Astrocyte (in vitro differentiated cells and primary cell): ENCODE results near the gene IKBKE. TPM values are rescaled to one million over a fixed set of nuclear protein-coding genes. Genes with fewer than 3 reads are reported as not detected.
A peak's percentile ranks its signal among the peaks of the same experiment; 100 is the strongest.

Experiments
- DNase-seq: peaks from one replicate; pipeline ENCODE4 v3.0.0-alpha.2; 2010; ENCODE audit warnings: low read depth
- FAIRE-seq: peaks from 2 replicates; lab custom pipeline; 2011; peaks lifted over from hg19 to GRCh38; lab: Jason Lieb, UNC
- H2AFZ ChIP-seq: 2 replicates; pipeline ENCODE4 v1.6.0; 2012; ENCODE audit warnings: low read depth, low read length, inconsistent platforms
- H3K27ac ChIP-seq: 2 replicates; pipeline ENCODE4 v1.5.1; 2011; ENCODE audit warnings: low read depth, low read length, inconsistent platforms
- H3K27me3 ChIP-seq: 2 replicates; pipeline ENCODE4 v1.6.0; 2011; ENCODE audit warnings: low read length, inconsistent platforms; ENCODE audit not compliant: insufficient read depth
- H3K36me3 ChIP-seq: 2 replicates; pipeline ENCODE4 v1.5.1; 2011; ENCODE audit warnings: low read length, inconsistent platforms; ENCODE audit not compliant: insufficient read depth
- H3K4me1 ChIP-seq: 2 replicates; pipeline ENCODE4 v1.5.1; 2011; ENCODE audit warnings: low read length, inconsistent platforms; ENCODE audit not compliant: insufficient read depth
- H3K4me2 ChIP-seq: 2 replicates; pipeline ENCODE4 v1.6.0; 2012; ENCODE audit warnings: low read length, inconsistent platforms
- H3K4me3 ChIP-seq: 2 replicates; pipeline ENCODE4 v1.5.1; 2011; ENCODE audit warnings: low read depth, mild to moderate bottlenecking, low read length, inconsistent platforms; ENCODE audit not compliant: insufficient read depth
- H3K79me2 ChIP-seq: 2 replicates; pipeline ENCODE4 v1.6.0; 2012; ENCODE audit warnings: mild to moderate bottlenecking, low read length, inconsistent platforms; ENCODE audit not compliant: insufficient read depth
- H3K9ac ChIP-seq: 2 replicates; pipeline ENCODE4 v1.6.0; 2012; ENCODE audit warnings: mild to moderate bottlenecking, low read length, inconsistent platforms
- H3K9me3 ChIP-seq: 2 replicates; pipeline ENCODE4 v1.5.1; 2012; ENCODE audit warnings: low read depth, mild to moderate bottlenecking, low read length, inconsistent platforms; ENCODE audit not compliant: insufficient read depth
- H4K20me1 ChIP-seq: 2 replicates; pipeline ENCODE4 v1.6.0; 2012; ENCODE audit warnings: low read length, inconsistent platforms; ENCODE audit not compliant: insufficient read depth
- H3K27ac Mint-ChIP-seq: one replicate; pipeline ENCODE4 v1.8.0; 2021; ENCODE audit warnings: mild to moderate bottlenecking, mixed read lengths; ENCODE audit not compliant: unreplicated experiment
- H3K27me3 Mint-ChIP-seq: one replicate; pipeline ENCODE4 v1.8.0; 2021; ENCODE audit warnings: low read depth, mixed read lengths; ENCODE audit not compliant: unreplicated experiment
- H3K36me3 Mint-ChIP-seq: one replicate; pipeline ENCODE4 v1.8.0; 2021; ENCODE audit warnings: low read depth, mixed read lengths; ENCODE audit not compliant: unreplicated experiment
- H3K4me1 Mint-ChIP-seq: one replicate; pipeline ENCODE4 v1.8.0; 2021; ENCODE audit warnings: low read depth, mixed read lengths; ENCODE audit not compliant: unreplicated experiment
- H3K4me3 Mint-ChIP-seq: one replicate; pipeline ENCODE4 v1.8.0; 2021; ENCODE audit warnings: mild to moderate bottlenecking, moderate library complexity, mixed read lengths; ENCODE audit not compliant: unreplicated experiment
- H3K9me3 Mint-ChIP-seq: one replicate; pipeline ENCODE4 v1.8.0; 2021; ENCODE audit warnings: mild to moderate bottlenecking, mixed read lengths; ENCODE audit not compliant: unreplicated experiment
- EZH2 ChIP-seq: IDR thresholded peaks from 2 replicates; pipeline ENCODE4 v1.6.1; 2012; ENCODE audit warnings: mild to moderate bottlenecking, low read length, inconsistent platforms; ENCODE audit not compliant: insufficient read depth
- total RNA-seq: library from RNA; stranded (reverse); gene quantifications from 2 replicates; pipeline ENCODE4 v1.2.1, GENCODE V29; 2021
- TF ChIP-seq, protein P1 (sequence below): IDR thresholded peaks from 2 replicates; pipeline ENCODE4 v1.5.1; 2011; ENCODE audit warnings: low read depth, mild to moderate bottlenecking, inconsistent platforms, low read length, moderate library complexity; ENCODE audit not compliant: insufficient read depth

The IKBKE gene
- total RNA-seq, 1 donor from 2014 or later, result 17.0 TPM

- H3K27ac ChIP-seq, result no peak overlapping the region
- Mint-ChIP-seq H3K27ac (peak overlapping the region; percentile 5), H3K4me3 (no peak overlapping the region), H3K36me3 (peaks cover 22% of the 10 kb centered on the region), H3K4me1 (peaks cover 9% of the 10 kb centered on the region), H3K27me3 (peaks cover 5% of the 10 kb centered on the region), H3K9me3 (no peaks in the 10 kb centered on the region)
- peaks cover 11% of the 10 kb centered on the region for H3K36me3 ChIP-seq
- no peak overlapping the region for H3K9ac ChIP-seq
- no peaks in the 10 kb centered on the region for H3K27me3 ChIP-seq
- DNase-seq (no peak), FAIRE-seq (no peak)
- H4K20me1 ChIP-seq, result no peaks in the 10 kb centered on the region
- no peak overlapping the region for H3K4me2 ChIP-seq
- TF ChIP-seq, protein P1, sequence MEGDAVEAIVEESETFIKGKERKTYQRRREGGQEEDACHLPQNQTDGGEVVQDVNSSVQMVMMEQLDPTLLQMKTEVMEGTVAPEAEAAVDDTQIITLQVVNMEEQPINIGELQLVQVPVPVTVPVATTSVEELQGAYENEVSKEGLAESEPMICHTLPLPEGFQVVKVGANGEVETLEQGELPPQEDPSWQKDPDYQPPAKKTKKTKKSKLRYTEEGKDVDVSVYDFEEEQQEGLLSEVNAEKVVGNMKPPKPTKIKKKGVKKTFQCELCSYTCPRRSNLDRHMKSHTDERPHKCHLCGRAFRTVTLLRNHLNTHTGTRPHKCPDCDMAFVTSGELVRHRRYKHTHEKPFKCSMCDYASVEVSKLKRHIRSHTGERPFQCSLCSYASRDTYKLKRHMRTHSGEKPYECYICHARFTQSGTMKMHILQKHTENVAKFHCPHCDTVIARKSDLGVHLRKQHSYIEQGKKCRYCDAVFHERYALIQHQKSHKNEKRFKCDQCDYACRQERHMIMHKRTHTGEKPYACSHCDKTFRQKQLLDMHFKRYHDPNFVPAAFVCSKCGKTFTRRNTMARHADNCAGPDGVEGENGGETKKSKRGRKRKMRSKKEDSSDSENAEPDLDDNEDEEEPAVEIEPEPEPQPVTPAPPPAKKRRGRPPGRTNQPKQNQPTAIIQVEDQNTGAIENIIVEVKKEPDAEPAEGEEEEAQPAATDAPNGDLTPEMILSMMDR, result no peak
- TF ChIP-seq EZH2, result no peak
- no peaks in the 10 kb centered on the region for H3K79me2 ChIP-seq
- H3K9me3 ChIP-seq, result no peaks in the 10 kb centered on the region
- H2AFZ ChIP-seq, result no peak overlapping the region
- peaks cover 12% of the 10 kb centered on the region for H3K4me1 ChIP-seq
- no peak overlapping the region for H3K4me3 ChIP-seq
Measured at GRCh38 chr1:206486995-206487788, 16.9 kb downstream of the IKBKE start.

- Mint-ChIP-seq H3K9me3 (no peaks in the 10 kb centered on the region), H3K27me3 (peaks cover 5% of the 10 kb centered on the region), H3K4me1 (peaks cover 9% of the 10 kb centered on the region), H3K27ac (no peak overlapping the region), H3K4me3 (no peak overlapping the region), H3K36me3 (peaks cover 23% of the 10 kb centered on the region)
- FAIRE-seq (no peak), DNase-seq (no peak)
- no peak for TF ChIP-seq EZH2
- TF ChIP-seq, protein P1, result no peak
- H3K79me2 ChIP-seq, result no peaks in the 10 kb centered on the region
- peaks cover 12% of the 10 kb centered on the region for H3K4me1 ChIP-seq
- no peak overlapping the region for H3K27ac ChIP-seq
- no peak overlapping the region for H2AFZ ChIP-seq
- no peak overlapping the region for H3K4me2 ChIP-seq
- H3K9me3 ChIP-seq, result no peaks in the 10 kb centered on the region
- H3K9ac ChIP-seq, result no peak overlapping the region
- H3K27me3 ChIP-seq, result no peaks in the 10 kb centered on the region
- no peaks in the 10 kb centered on the region for H4K20me1 ChIP-seq
- peaks cover 11% of the 10 kb centered on the region for H3K36me3 ChIP-seq
- no peak overlapping the region for H3K4me3 ChIP-seq
Measured at GRCh38 chr1:206487970-206488369, 17.7 kb downstream of the IKBKE start.

DNA sequence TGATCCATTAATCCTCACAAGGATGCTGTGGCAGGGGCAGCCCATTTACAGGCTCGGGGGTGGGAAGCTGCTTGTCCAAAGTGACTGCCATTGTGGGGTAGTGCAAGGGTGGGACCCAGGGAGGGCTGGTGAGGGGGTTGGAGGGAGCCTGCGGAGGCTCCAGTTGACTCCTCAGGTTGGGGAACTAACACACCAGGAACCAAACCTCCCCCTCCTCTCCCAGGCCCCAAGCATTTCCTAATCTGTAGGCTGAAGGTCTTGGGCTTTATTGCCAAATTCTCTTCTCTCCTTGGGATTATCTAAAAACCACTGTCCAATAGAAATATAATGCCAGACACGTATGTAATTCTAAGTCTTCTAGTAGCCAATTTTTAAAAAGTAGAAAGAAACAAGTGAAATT lies 18.2 kb downstream of the IKBKE start:
- Mint-ChIP-seq H3K4me1 (peaks cover 9% of the 10 kb centered on the region), H3K27me3 (peaks cover 5% of the 10 kb centered on the region), H3K4me3 (no peak overlapping the region), H3K36me3 (peaks cover 18% of the 10 kb centered on the region), H3K9me3 (no peaks in the 10 kb centered on the region), H3K27ac (no peak overlapping the region)
- no peak overlapping the region for H2AFZ ChIP-seq
- no peaks in the 10 kb centered on the region for H3K79me2 ChIP-seq
- no peak overlapping the region for H3K4me3 ChIP-seq
- no peak overlapping the region for H3K27ac ChIP-seq
- FAIRE-seq (no peak), DNase-seq (no peak)
- no peak overlapping the region for H3K4me2 ChIP-seq
- peaks cover 12% of the 10 kb centered on the region for H3K4me1 ChIP-seq
- no peak overlapping the region for H3K9ac ChIP-seq
- TF ChIP-seq, protein P1, result no peak
- no peak for TF ChIP-seq EZH2
- no peaks in the 10 kb centered on the region for H4K20me1 ChIP-seq
- no peaks in the 10 kb centered on the region for H3K9me3 ChIP-seq
- peaks cover 11% of the 10 kb centered on the region for H3K36me3 ChIP-seq
- H3K27me3 ChIP-seq, result no peaks in the 10 kb centered on the region
